K562 (cell line): ENCODE measurements around the gene TRAF1. TPM values are rescaled to one million over a fixed set of nuclear protein-coding genes. Genes with fewer than 3 reads are reported as not detected.

Source experiments
- ATF3 ChIP-seq, 2 experiments: fragments of 450-650 bp in 1 of 2; sonication (generic) in 1 of 2; formaldehyde crosslinking in 1 of 2; IDR thresholded peaks in 1 of 2; conservative IDR thresholded peaks in 1 of 2; 2 replicates each; pipeline versions ENCODE4 v1.6.1 to v1.8.1; 2016 to 2023; ENCODE audit warnings: mild to moderate bottlenecking in 2 of 2, moderate library complexity in 2 of 2, inconsistent platforms in 1 of 2, missing genetic modification reagents in 1 of 2
- EP300 ChIP-seq: IDR thresholded peaks from 2 replicates; pipeline ENCODE4 v1.6.1; 2012; ENCODE audit warnings: low read length, improper control_type of control experiment
- GABPB1 ChIP-seq: sonication (generic); formaldehyde crosslinking; IDR thresholded peaks from 2 replicates; pipeline ENCODE4 v1.8.0; 2022; ENCODE audit warnings: mild to moderate bottlenecking, missing genetic modification reagents
- KAT2B ChIP-seq: IDR thresholded peaks from one replicate; pipeline ENCODE4 v1.6.1; 2012; ENCODE audit warnings: low read depth, mild to moderate bottlenecking, control low read depth, inconsistent platforms, low read length, moderate library complexity
- NFIX ChIP-seq: fragments of 250-450 bp; sonication (Bioruptor Pico); IDR thresholded peaks from 2 replicates; pipeline ENCODE4 v1.4.0; 2020; ENCODE audit warnings: low read depth, mild to moderate bottlenecking, moderate library complexity
- SNRNP70 ChIP-seq: fragments of 200-400 bp; formaldehyde crosslinking; optimal IDR thresholded peaks from 2 replicates; pipeline ENCODE3; 2017; ENCODE audit warnings: low read depth, low read length
- SP1 ChIP-seq: sonication (generic); formaldehyde crosslinking; IDR thresholded peaks from 2 replicates; pipeline ENCODE4 v1.8.1; 2022; ENCODE audit warnings: mild to moderate bottlenecking, missing genetic modification reagents
- SUPT5H ChIP-seq: fragments of 450-650 bp; IDR thresholded peaks from 2 replicates; pipeline ENCODE4 v1.6.1; 2016
- ZNF133 ChIP-seq: fragments of 250-450 bp; sonication (Bioruptor Pico); IDR thresholded peaks from 2 replicates; pipeline ENCODE4 v1.4.0; 2020; ENCODE audit warnings: mild to moderate bottlenecking
- ZNF253 ChIP-seq: fragments of 250-450 bp; sonication (Bioruptor Pico); conservative IDR thresholded peaks from 2 replicates; pipeline ENCODE4 v1.6.1; 2021; ENCODE audit warnings: mild to moderate bottlenecking
- ZNF717 ChIP-seq: fragments of 250-450 bp; sonication (Bioruptor Pico); IDR thresholded peaks from 2 replicates; pipeline ENCODE4 v1.5.0; 2021
- polyA plus RNA-seq, 8 experiments: library from polyadenylated mRNA; depleted of rRNA in 4 of 8; stranded (reverse) in 5 of 8; unstranded in 3 of 8; fragments of >200 nt; fragmentation: Nextera tagmentation in 2 of 8; fragmentation: Illumina TruSeq in 1 of 8; extraction: Ambion mirVana in 2 of 8; extraction: Trizol in 1 of 8; gene quantifications; 2 replicates each; pipeline versions ENCODE4 v1.2.1 to v1.2.3, GENCODE V29; 2011 to 2014; ENCODE audit warnings: inconsistent platforms in 1 of 8, missing spikeins in 1 of 8
- total RNA-seq, 7 experiments: library from RNA; depleted of rRNA in 6 of 7; stranded (reverse); fragments of >200 nt in 6 of 7; fragmentation: Illumina TruSeq in 2 of 7; extraction: Trizol in 2 of 7; gene quantifications; 2 replicates each; pipeline versions ENCODE4 v1.2.1 to v1.2.3, GENCODE V29; 2011 to 2021; ENCODE audit warnings: low replicate concordance in 1 of 7
- TF ChIP-seq, protein P1 (sequence below): fragments of 250-450 bp; sonication (Bioruptor Pico); IDR thresholded peaks from 2 replicates; pipeline ENCODE4 v1.5.0; 2020; ENCODE audit warnings: mild to moderate bottlenecking, borderline replicate concordance
- TF ChIP-seq, protein P2 (sequence below): fragments of 450-650 bp; formaldehyde crosslinking; conservative IDR thresholded peaks from 2 replicates; pipeline ENCODE4 v1.4.0; 2022; ENCODE audit warnings: mild to moderate bottlenecking, missing genetic modification characterization
- TF ChIP-seq, protein P3 (sequence below): sonication (generic); IDR thresholded peaks from 2 replicates; pipeline ENCODE4 v1.6.1; 2016
- TF ChIP-seq, protein P4 (sequence below), 3 experiments: fragments of 200-800 bp in 1 of 3; sonication (Bioruptor generic) in 1 of 3; sonication (generic) in 1 of 3; formaldehyde crosslinking in 1 of 3; IDR thresholded peaks; 2 replicates each; pipeline versions ENCODE4 v1.6.1 to v1.8.0; 2016 to 2022; ENCODE audit warnings: mild to moderate bottlenecking in 2 of 3, missing compliant biosample characterization in 2 of 3, missing genetic modification characterization in 2 of 3, missing genetic modification reagents in 1 of 3
- TF ChIP-seq, protein P5 (sequence below): sonication (generic); formaldehyde crosslinking; IDR thresholded peaks from 2 replicates; pipeline ENCODE4 v1.8.0; 2022; ENCODE audit warnings: missing genetic modification reagents, mild to moderate bottlenecking, borderline replicate concordance

The TRAF1 gene
- total and polyA plus RNA-seq, 9 of the 15 experiments (the other 6 are each of a cell fraction or from before 2014, with no cell fraction given): 0.01 to 1.1 (median 0.04) TPM; not detected in 2

- TF ChIP-seq, protein P1, sequence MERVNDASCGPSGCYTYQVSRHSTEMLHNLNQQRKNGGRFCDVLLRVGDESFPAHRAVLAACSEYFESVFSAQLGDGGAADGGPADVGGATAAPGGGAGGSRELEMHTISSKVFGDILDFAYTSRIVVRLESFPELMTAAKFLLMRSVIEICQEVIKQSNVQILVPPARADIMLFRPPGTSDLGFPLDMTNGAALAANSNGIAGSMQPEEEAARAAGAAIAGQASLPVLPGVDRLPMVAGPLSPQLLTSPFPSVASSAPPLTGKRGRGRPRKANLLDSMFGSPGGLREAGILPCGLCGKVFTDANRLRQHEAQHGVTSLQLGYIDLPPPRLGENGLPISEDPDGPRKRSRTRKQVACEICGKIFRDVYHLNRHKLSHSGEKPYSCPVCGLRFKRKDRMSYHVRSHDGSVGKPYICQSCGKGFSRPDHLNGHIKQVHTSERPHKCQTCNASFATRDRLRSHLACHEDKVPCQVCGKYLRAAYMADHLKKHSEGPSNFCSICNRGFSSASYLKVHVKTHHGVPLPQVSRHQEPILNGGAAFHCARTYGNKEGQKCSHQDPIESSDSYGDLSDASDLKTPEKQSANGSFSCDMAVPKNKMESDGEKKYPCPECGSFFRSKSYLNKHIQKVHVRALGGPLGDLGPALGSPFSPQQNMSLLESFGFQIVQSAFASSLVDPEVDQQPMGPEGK (CRISPR knock-in tag): no peak
- TF ChIP-seq SNRNP70 (no peak), EP300 (no peak), KAT2B (no peak), ZNF717 (peak; percentile 74; the same call in 1 of the 2 replicates), NFIX (CRISPR knock-in tag) (no peak), GABPB1 (no peak), SUPT5H (peak; percentile 68), ZNF133 (CRISPR knock-in tag) (no peak), SP1 (CRISPR knock-in tag) (0 out of 2 replicates have a peak, but pooled peaks have one; percentile 21), ATF3 (IDR thresholded peaks at IDR 0.05) (no peak), ATF3 (CRISPR knock-in tag; conservative IDR thresholded peaks at IDR 0.05) (no peak), ZNF253 (CRISPR knock-in tag) (no peak)
- TF ChIP-seq, protein P2, sequence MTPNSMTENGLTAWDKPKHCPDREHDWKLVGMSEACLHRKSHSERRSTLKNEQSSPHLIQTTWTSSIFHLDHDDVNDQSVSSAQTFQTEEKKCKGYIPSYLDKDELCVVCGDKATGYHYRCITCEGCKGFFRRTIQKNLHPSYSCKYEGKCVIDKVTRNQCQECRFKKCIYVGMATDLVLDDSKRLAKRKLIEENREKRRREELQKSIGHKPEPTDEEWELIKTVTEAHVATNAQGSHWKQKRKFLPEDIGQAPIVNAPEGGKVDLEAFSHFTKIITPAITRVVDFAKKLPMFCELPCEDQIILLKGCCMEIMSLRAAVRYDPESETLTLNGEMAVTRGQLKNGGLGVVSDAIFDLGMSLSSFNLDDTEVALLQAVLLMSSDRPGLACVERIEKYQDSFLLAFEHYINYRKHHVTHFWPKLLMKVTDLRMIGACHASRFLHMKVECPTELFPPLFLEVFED (CRISPR knock-in tag): no peak
- TF ChIP-seq, protein P3, sequence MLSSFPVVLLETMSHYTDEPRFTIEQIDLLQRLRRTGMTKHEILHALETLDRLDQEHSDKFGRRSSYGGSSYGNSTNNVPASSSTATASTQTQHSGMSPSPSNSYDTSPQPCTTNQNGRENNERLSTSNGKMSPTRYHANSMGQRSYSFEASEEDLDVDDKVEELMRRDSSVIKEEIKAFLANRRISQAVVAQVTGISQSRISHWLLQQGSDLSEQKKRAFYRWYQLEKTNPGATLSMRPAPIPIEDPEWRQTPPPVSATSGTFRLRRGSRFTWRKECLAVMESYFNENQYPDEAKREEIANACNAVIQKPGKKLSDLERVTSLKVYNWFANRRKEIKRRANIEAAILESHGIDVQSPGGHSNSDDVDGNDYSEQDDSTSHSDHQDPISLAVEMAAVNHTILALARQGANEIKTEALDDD: no peak
- TF ChIP-seq, protein P4, sequence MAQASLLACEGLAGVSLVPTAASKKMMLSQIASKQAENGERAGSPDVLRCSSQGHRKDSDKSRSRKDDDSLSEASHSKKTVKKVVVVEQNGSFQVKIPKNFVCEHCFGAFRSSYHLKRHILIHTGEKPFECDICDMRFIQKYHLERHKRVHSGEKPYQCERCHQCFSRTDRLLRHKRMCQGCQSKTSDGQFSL (CRISPR knock-in tag; IDR thresholded peaks at IDR 0.05): peak; percentile 50; the same call in 1 of the 2 replicates
- TF ChIP-seq, protein P4 (tag; IDR thresholded peaks at IDR 0.05): no peak
- TF ChIP-seq, protein P5, sequence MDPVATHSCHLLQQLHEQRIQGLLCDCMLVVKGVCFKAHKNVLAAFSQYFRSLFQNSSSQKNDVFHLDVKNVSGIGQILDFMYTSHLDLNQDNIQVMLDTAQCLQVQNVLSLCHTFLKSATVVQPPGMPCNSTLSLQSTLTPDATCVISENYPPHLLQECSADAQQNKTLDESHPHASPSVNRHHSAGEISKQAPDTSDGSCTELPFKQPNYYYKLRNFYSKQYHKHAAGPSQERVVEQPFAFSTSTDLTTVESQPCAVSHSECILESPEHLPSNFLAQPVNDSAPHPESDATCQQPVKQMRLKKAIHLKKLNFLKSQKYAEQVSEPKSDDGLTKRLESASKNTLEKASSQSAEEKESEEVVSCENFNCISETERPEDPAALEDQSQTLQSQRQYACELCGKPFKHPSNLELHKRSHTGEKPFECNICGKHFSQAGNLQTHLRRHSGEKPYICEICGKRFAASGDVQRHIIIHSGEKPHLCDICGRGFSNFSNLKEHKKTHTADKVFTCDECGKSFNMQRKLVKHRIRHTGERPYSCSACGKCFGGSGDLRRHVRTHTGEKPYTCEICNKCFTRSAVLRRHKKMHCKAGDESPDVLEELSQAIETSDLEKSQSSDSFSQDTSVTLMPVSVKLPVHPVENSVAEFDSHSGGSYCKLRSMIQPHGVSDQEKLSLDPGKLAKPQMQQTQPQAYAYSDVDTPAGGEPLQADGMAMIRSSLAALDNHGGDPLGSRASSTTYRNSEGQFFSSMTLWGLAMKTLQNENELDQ (CRISPR knock-in tag): no peak
Measured at GRCh38 chr9:120855827-120856670, 70.5 kb downstream of the TRAF1 start (continued).
